ENCODE measurements around the gene VPREB1.

VPREB1 gene

GRCh38 chr22:22235558-22235957 lies 9.0 kb upstream of the VPREB1 start:
- POLR2A ChIA-PET, result no interaction called here
- 38% methylated on average over 2 of the region's 2 CpGs for WGBS (ENCODE audit: insufficient coverage)
- H3K27me3 ChIP-seq (replicated peaks in 2 of 5; ENCODE audit: control insufficient read depth in 4 of 5, insufficient read depth in 5 of 5, low read length in 4 of 5), result peaks cover 0 to 6% (median 2%) of the 10 kb centered on the region in 5 experiments
- peaks cover 0 to 2% (median 0%) of the 10 kb centered on the region in 4 experiments for H3K4me1 ChIP-seq (ENCODE audit: control extremely low read depth in 1 of 4, control insufficient read depth in 4 of 4, insufficient read depth in 4 of 4, low read length in 3 of 4)
- no peak overlapping the region for H3K27ac ChIP-seq (ENCODE audit: insufficient read depth in 1 of 2, low read depth in 1 of 2, low read length in 2 of 2, poor library complexity in 1 of 2, severe bottlenecking in 2 of 2)
- CTCF ChIA-PET, result interaction anchor here (1.0 to 5.2 kb wide), 8 partner anchors 11 to 68 kb away, joined by 3 to 28 read pairs (median 6); no protein-coding TSS in a partner anchor
- H3K9me3 ChIP-seq (ENCODE audit: control extremely low read depth in 1 of 5, control insufficient read depth in 4 of 5, insufficient read depth in 2 of 5, low read depth in 1 of 5, low read length in 4 of 5), result no peaks in the 10 kb centered on the region
- H3K4me3 ChIP-seq (ENCODE audit: control insufficient read depth in 1 of 7, extremely low read depth in 1 of 7, insufficient read depth in 4 of 7, low read depth in 2 of 7, low read length in 6 of 7), result no peak overlapping the region
- peak; percentile 29 to 62 (median 44) for DNase-seq
- no peaks in the 10 kb centered on the region for H3K36me3 ChIP-seq (ENCODE audit: control insufficient read depth in 4 of 4, insufficient read depth in 4 of 4, low read length in 3 of 4)

DNA sequence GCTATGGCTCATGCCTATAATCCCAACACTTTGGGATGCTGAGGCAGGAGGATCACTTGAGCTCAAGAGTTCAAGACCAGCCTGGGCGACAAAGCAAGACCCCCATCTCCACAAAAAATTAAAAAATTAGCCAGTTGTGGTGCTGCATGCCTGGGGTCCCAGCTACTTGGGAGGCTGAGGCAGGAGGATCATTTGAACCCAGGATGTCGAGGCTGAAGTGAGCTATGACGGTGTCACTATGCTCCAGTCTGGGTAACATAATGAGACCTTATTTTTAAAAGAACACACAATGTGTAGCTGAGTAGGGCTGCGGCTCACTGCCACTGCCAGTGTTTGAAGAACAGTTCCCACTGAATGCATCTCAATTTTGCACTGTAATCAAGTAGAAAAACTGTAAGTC lies 7.1 kb upstream of the VPREB1 start:
- 96% methylated on average over 3 of the region's 4 CpGs for WGBS (ENCODE audit: insufficient coverage)
- no peaks in the 10 kb centered on the region for H3K36me3 ChIP-seq (ENCODE audit: control insufficient read depth in 4 of 4, insufficient read depth in 4 of 4, low read length in 3 of 4)
- ChIA-PET CTCF (interaction anchor here (0.7 to 1.1 kb wide), 3 partner anchors 11 to 30 kb away, joined by 3 read pairs; no protein-coding TSS in a partner anchor), POLR2A (no interaction called here)
- no peaks in the 10 kb centered on the region for H3K4me1 ChIP-seq (ENCODE audit: control extremely low read depth in 1 of 4, control insufficient read depth in 4 of 4, insufficient read depth in 4 of 4, low read length in 3 of 4)
- DNase-seq, result no peak
- no peak overlapping the region for H3K27ac ChIP-seq (ENCODE audit: insufficient read depth in 1 of 2, low read depth in 1 of 2, low read length in 2 of 2, poor library complexity in 1 of 2, severe bottlenecking in 2 of 2)
- no peak overlapping the region for H3K4me3 ChIP-seq (ENCODE audit: control insufficient read depth in 1 of 7, extremely low read depth in 1 of 7, insufficient read depth in 4 of 7, low read depth in 2 of 7, low read length in 6 of 7)
- H3K27me3 ChIP-seq (replicated peaks in 2 of 5; ENCODE audit: control insufficient read depth in 4 of 5, insufficient read depth in 5 of 5, low read length in 4 of 5), result peaks cover 0 to 6% (median 1%) of the 10 kb centered on the region in 5 experiments
- no peaks in the 10 kb centered on the region for H3K9me3 ChIP-seq (ENCODE audit: control extremely low read depth in 1 of 5, control insufficient read depth in 4 of 5, insufficient read depth in 2 of 5, low read depth in 1 of 5, low read length in 4 of 5)

GRCh38 chr22:22239311-22239939 lies 5.2 kb upstream of the VPREB1 start:
- POLR2A ChIA-PET, result no interaction called here
- Histone ChIP-seq H3K9me3 (ENCODE audit: control extremely low read depth in 1 of 5, control insufficient read depth in 4 of 5, insufficient read depth in 2 of 5, low read depth in 1 of 5, low read length in 4 of 5) (no peaks in the 10 kb centered on the region), H3K27ac (ENCODE audit: insufficient read depth in 1 of 2, low read depth in 1 of 2, low read length in 2 of 2, poor library complexity in 1 of 2, severe bottlenecking in 2 of 2) (no peak overlapping the region), H3K36me3 (ENCODE audit: control insufficient read depth in 4 of 4, insufficient read depth in 4 of 4, low read length in 3 of 4) (no peaks in the 10 kb centered on the region), H3K27me3 (replicated peaks in 2 of 5; ENCODE audit: control insufficient read depth in 4 of 5, insufficient read depth in 5 of 5, low read length in 4 of 5) (peaks cover 0 to 6% (median 4%) of the 10 kb centered on the region in 5 experiments), H3K4me1 (ENCODE audit: control extremely low read depth in 1 of 4, control insufficient read depth in 4 of 4, insufficient read depth in 4 of 4, low read length in 3 of 4) (peaks cover 2 to 18% (median 12%) of the 10 kb centered on the region in 4 experiments), H3K4me3 (ENCODE audit: control insufficient read depth in 1 of 7, extremely low read depth in 1 of 7, insufficient read depth in 4 of 7, low read depth in 2 of 7, low read length in 6 of 7) (no peak overlapping the region)
- no peak for DNase-seq
- CTCF ChIA-PET, result interaction anchor here (0.7 to 1.6 kb wide), 4 partner anchors 13 to 70 kb away, joined by 3 to 5 read pairs (median 4); no protein-coding TSS in a partner anchor
- 97% methylated on average over 8 of the region's 13 CpGs for WGBS (ENCODE audit: insufficient coverage)

DNA sequence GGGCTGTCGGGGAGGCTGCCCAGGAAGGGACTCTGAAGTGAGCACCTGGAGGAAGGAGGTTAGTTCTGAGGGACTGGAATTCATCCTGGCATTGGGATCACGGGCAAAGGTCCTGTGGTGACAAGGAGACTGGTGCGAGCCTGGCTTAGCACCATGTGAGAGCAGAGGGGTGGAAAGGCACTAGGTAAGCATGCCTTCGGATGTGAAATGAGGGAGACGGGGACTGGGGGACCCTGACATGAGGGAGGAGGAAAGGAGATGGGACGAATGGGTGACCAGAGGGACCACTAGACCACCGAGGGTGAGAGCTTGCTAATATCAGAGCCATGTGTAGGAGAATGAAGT lies 3.1 kb upstream of the VPREB1 start:
- CTCF ChIA-PET, result interaction anchor here (4.0 kb wide), 1 partner anchor 32 kb away, joined by 19 read pairs; no protein-coding TSS in a partner anchor
- H3K27me3 ChIP-seq (replicated peaks in 2 of 5; ENCODE audit: control insufficient read depth in 4 of 5, insufficient read depth in 5 of 5, low read length in 4 of 5), result peaks cover 0 to 5% (median 0%) of the 10 kb centered on the region in 5 experiments
- H3K36me3 ChIP-seq (ENCODE audit: control insufficient read depth in 4 of 4, insufficient read depth in 4 of 4, low read length in 3 of 4), result no peaks in the 10 kb centered on the region
- no peaks in the 10 kb centered on the region for H3K9me3 ChIP-seq (ENCODE audit: control extremely low read depth in 1 of 5, control insufficient read depth in 4 of 5, insufficient read depth in 2 of 5, low read depth in 1 of 5, low read length in 4 of 5)
- POLR2A ChIA-PET, result no interaction called here
- H3K4me1 ChIP-seq (ENCODE audit: control extremely low read depth in 1 of 4, control insufficient read depth in 4 of 4, insufficient read depth in 4 of 4, low read length in 3 of 4), result peaks cover 2 to 38% (median 22%) of the 10 kb centered on the region in 4 experiments
- H3K27ac ChIP-seq (ENCODE audit: insufficient read depth in 1 of 2, low read depth in 1 of 2, low read length in 2 of 2, poor library complexity in 1 of 2, severe bottlenecking in 2 of 2), result no peak overlapping the region
- no peak for DNase-seq
- no peak overlapping the region for H3K4me3 ChIP-seq (ENCODE audit: control insufficient read depth in 1 of 7, extremely low read depth in 1 of 7, insufficient read depth in 4 of 7, low read depth in 2 of 7, low read length in 6 of 7)
- 94% methylated on average over 5 of the region's 7 CpGs for WGBS (ENCODE audit: insufficient coverage)

GRCh38 chr22:22242488-22242887 lies 2.1 kb upstream of the VPREB1 start:
- CTCF ChIA-PET, result interaction anchor here (0.8 to 4.0 kb wide), 4 partner anchors 12 to 42 kb away, joined by 3 to 19 read pairs (median 4); no protein-coding TSS in a partner anchor

GRCh38 chr22:22243033-22243680 lies 1.4 kb upstream of the VPREB1 start:
- no peak for DNase-seq
- 85% methylated on average over 5 of the region's 6 CpGs for WGBS (ENCODE audit: insufficient coverage)
- no peaks in the 10 kb centered on the region for H3K36me3 ChIP-seq (ENCODE audit: control insufficient read depth in 4 of 4, insufficient read depth in 4 of 4, low read length in 3 of 4)
- POLR2A ChIA-PET, result no interaction called here
- no peaks in the 10 kb centered on the region for H3K9me3 ChIP-seq (ENCODE audit: control extremely low read depth in 1 of 5, control insufficient read depth in 4 of 5, insufficient read depth in 2 of 5, low read depth in 1 of 5, low read length in 4 of 5)
- H3K4me1 ChIP-seq (ENCODE audit: control extremely low read depth in 1 of 4, control insufficient read depth in 4 of 4, insufficient read depth in 4 of 4, low read length in 3 of 4), result peaks cover 4 to 45% (median 22%) of the 10 kb centered on the region in 4 experiments
- H3K27me3 ChIP-seq (replicated peaks in 2 of 5; ENCODE audit: control insufficient read depth in 4 of 5, insufficient read depth in 5 of 5, low read length in 4 of 5), result peaks cover 0 to 5% (median 0%) of the 10 kb centered on the region in 5 experiments
- CTCF ChIA-PET, result interaction anchor here (0.8 to 4.0 kb wide), 4 partner anchors 12 to 43 kb away, joined by 3 to 19 read pairs (median 4); no protein-coding TSS in a partner anchor
- no peak overlapping the region for H3K4me3 ChIP-seq (ENCODE audit: control insufficient read depth in 1 of 7, extremely low read depth in 1 of 7, insufficient read depth in 4 of 7, low read depth in 2 of 7, low read length in 6 of 7)
- H3K27ac ChIP-seq (ENCODE audit: insufficient read depth in 1 of 2, low read depth in 1 of 2, low read length in 2 of 2, poor library complexity in 1 of 2, severe bottlenecking in 2 of 2), result no peak overlapping the region

More at GRCh38 chr22:22242488-22242887, 2.1 kb upstream of the VPREB1 start:
- POLR2A ChIA-PET, result no interaction called here
- H3K9me3 ChIP-seq (ENCODE audit: control extremely low read depth in 1 of 5, control insufficient read depth in 4 of 5, insufficient read depth in 2 of 5, low read depth in 1 of 5, low read length in 4 of 5), result no peaks in the 10 kb centered on the region
- peaks cover 2 to 42% (median 22%) of the 10 kb centered on the region in 4 experiments for H3K4me1 ChIP-seq (ENCODE audit: control extremely low read depth in 1 of 4, control insufficient read depth in 4 of 4, insufficient read depth in 4 of 4, low read length in 3 of 4)
- WGBS (ENCODE audit: insufficient coverage), result 100% methylated on average over 1 of the region's 2 CpGs
- no peaks in the 10 kb centered on the region for H3K36me3 ChIP-seq (ENCODE audit: control insufficient read depth in 4 of 4, insufficient read depth in 4 of 4, low read length in 3 of 4)
- H3K27ac ChIP-seq (ENCODE audit: insufficient read depth in 1 of 2, low read depth in 1 of 2, low read length in 2 of 2, poor library complexity in 1 of 2, severe bottlenecking in 2 of 2), result no peak overlapping the region
- DNase-seq, result no peak
- H3K4me3 ChIP-seq (ENCODE audit: control insufficient read depth in 1 of 7, extremely low read depth in 1 of 7, insufficient read depth in 4 of 7, low read depth in 2 of 7, low read length in 6 of 7), result no peak overlapping the region
- H3K27me3 ChIP-seq (replicated peaks in 2 of 5; ENCODE audit: control insufficient read depth in 4 of 5, insufficient read depth in 5 of 5, low read length in 4 of 5), result peaks cover 0 to 5% (median 0%) of the 10 kb centered on the region in 5 experiments

Measured in common myeloid progenitor, CD34-positive (primary cell).